K562 (cell line): Measurements from ENCODE around the gene MTARC2.
A peak's percentile ranks its signal among the peaks of the same experiment; 100 is the strongest.

ENCODE experiments used
- PHF20 ChIP-seq: fragments of 450-650 bp; IDR thresholded peaks from 2 replicates; pipeline ENCODE4 v1.6.1; 2018; ENCODE audit not compliant: partially characterized antibody
- ZBTB49 ChIP-seq: sonication (generic); formaldehyde crosslinking; IDR thresholded peaks from 2 replicates; pipeline ENCODE4 v1.8.0; 2022; ENCODE audit warnings: missing genetic modification reagents, mild to moderate bottlenecking, borderline replicate concordance

- no peak for TF ChIP-seq ZBTB49
- TF ChIP-seq PHF20 = peak; percentile 28
These were observed 15.5 kb upstream of the MTARC2 start for GRCh38 chr1:220732621-220733020.
